Measurements from ENCODE around the gene ATG14. TPM values are rescaled to one million over a fixed set of nuclear protein-coding genes. Genes with fewer than 3 reads are reported as not detected.
A peak's percentile ranks its signal among the peaks of the same experiment; 100 is the strongest.

The ATG14 gene
- total RNA-seq, 2 experiments from 2014 or later: 5.0 to 5.1 TPM

GRCh38 chr14:55374771-55375170 lies 36.9 kb downstream of the ATG14 start:
- DNase-seq (no peak), ATAC-seq (peak; percentile 3)
- Mint-ChIP-seq H3K27me3 (no peaks in the 10 kb centered on the region), H3K9me3 (ENCODE audit: low read depth) (no peaks in the 10 kb centered on the region), H3K36me3 (ENCODE audit: low read depth) (peaks cover 32% of the 10 kb centered on the region), H3K4me3 (peak overlapping the region; percentile 32), H3K27ac (peak overlapping the region; percentile 96), H3K4me1 (peaks cover 46% of the 10 kb centered on the region)
- intact Hi-C loops (cut with DNase I, micrococcal nuclease): loop anchor here (1.0 to 10.0 kb wide), 7 partner anchors 12 to 1893 kb away; partner anchors contain the start of genes AP5M1 (in 1 of the 2), ATG14 (in 1 of the 2), EXOC5 (in 1 of the 2) and FBXO34 (in 1 of the 2)
- POLR2A ChIA-PET: interaction anchor here (0.6 to 1.1 kb wide), 3 partner anchors 11 to 72 kb away, joined by 3 to 5 read pairs (median 4); no protein-coding TSS in a partner anchor
- CTCF ChIA-PET: interaction anchor here (0.6 to 1.6 kb wide), 5 partner anchors 9 to 167 kb away, joined by 3 to 8 read pairs (median 3); partner anchors contain the start of gene FBXO34

GRCh38 chr14:55373784-55374705 lies 37.6 kb downstream of the ATG14 start:
- peak overlapping the region; percentile 45 for H3K4me3 Mint-ChIP-seq
- intact Hi-C loops (cut with DNase I, micrococcal nuclease): loop anchor here (1.0 to 10.0 kb wide), 10 partner anchors 12 to 1893 kb away; partner anchors contain the start of genes MAPK1IP1L (in 2 of the 2), AP5M1 (in 1 of the 2), ATG14 (in 1 of the 2) and EXOC5 (in 1 of the 2)
- ATAC-seq: peak; percentile 88
- peaks cover 46% of the 10 kb centered on the region for H3K4me1 Mint-ChIP-seq
- POLR2A ChIA-PET: interaction anchor here (1.1 kb wide), 2 partner anchors 12 to 44 kb away, joined by 4 to 5 read pairs; no protein-coding TSS in a partner anchor
- peak; percentile 39 for DNase-seq
- CTCF ChIA-PET: interaction anchor here (0.8 to 1.9 kb wide), 6 partner anchors 10 to 161 kb away, joined by 3 to 8 read pairs (median 4); partner anchors contain the start of gene FBXO34
- no peaks in the 10 kb centered on the region for H3K27me3 Mint-ChIP-seq
- H3K36me3 Mint-ChIP-seq (ENCODE audit: low read depth): peaks cover 39% of the 10 kb centered on the region
- H3K9me3 Mint-ChIP-seq (ENCODE audit: low read depth): no peaks in the 10 kb centered on the region
- H3K27ac Mint-ChIP-seq: peak overlapping the region; percentile 96

GRCh38 chr14:55372825-55373224 lies 38.8 kb downstream of the ATG14 start:
- peaks cover 46% of the 10 kb centered on the region for H3K36me3 Mint-ChIP-seq (ENCODE audit: low read depth)
- H3K4me3 Mint-ChIP-seq: no peak overlapping the region
- H3K4me1 Mint-ChIP-seq: peaks cover 46% of the 10 kb centered on the region
- H3K27me3 Mint-ChIP-seq: no peaks in the 10 kb centered on the region
- intact Hi-C loops (cut with DNase I, micrococcal nuclease): loop anchor here in 1 of 2 experiments (1.0 to 10.0 kb wide), 5 partner anchors 34 to 1894 kb away; partner anchors contain the start of genes AP5M1, EXOC5 and MAPK1IP1L
- no peak for DNase-seq
- peak overlapping the region; percentile 96 for H3K27ac Mint-ChIP-seq
- ChIA-PET POLR2A (interaction anchor here (0.6 kb wide), 1 partner anchor 90 kb away, joined by 3 read pairs; no protein-coding TSS in a partner anchor), CTCF (interaction anchor here (0.6 to 1.9 kb wide), 6 partner anchors 11 to 160 kb away, joined by 3 to 7 read pairs (median 4); no protein-coding TSS in a partner anchor)
- H3K9me3 Mint-ChIP-seq (ENCODE audit: low read depth): no peaks in the 10 kb centered on the region
- ATAC-seq: no peak

- intact Hi-C loops (cut with DNase I, micrococcal nuclease): loop anchor here in 1 of 2 experiments (2.0 to 10.0 kb wide), 3 partner anchors 34 to 1895 kb away; partner anchors contain the start of genes AP5M1 and EXOC5
- peak overlapping the region; percentile 96 for H3K27ac Mint-ChIP-seq
- ATAC-seq: no peak
- no peak for DNase-seq
- ChIA-PET CTCF (interaction anchor here (0.6 to 1.9 kb wide), 6 partner anchors 11 to 159 kb away, joined by 3 to 7 read pairs (median 4); no protein-coding TSS in a partner anchor), POLR2A (interaction anchor here (0.6 kb wide), 2 partner anchors 90 to 595 kb away, joined by 3 to 4 read pairs; no protein-coding TSS in a partner anchor)
- peaks cover 46% of the 10 kb centered on the region for H3K4me1 Mint-ChIP-seq
- H3K4me3 Mint-ChIP-seq: no peak overlapping the region
- peaks cover 48% of the 10 kb centered on the region for H3K36me3 Mint-ChIP-seq (ENCODE audit: low read depth)
- no peaks in the 10 kb centered on the region for H3K27me3 Mint-ChIP-seq
- H3K9me3 Mint-ChIP-seq (ENCODE audit: low read depth): no peaks in the 10 kb centered on the region
These were observed 39.2 kb downstream of the ATG14 start for GRCh38 chr14:55372423-55372822.

- DNase-seq: no peak
- H3K27ac Mint-ChIP-seq: peak overlapping the region; percentile 14
- no peaks in the 10 kb centered on the region for H3K9me3 Mint-ChIP-seq (ENCODE audit: low read depth)
- ATAC-seq: no peak
- ChIA-PET CTCF (interaction anchor here (0.7 to 1.2 kb wide), 2 partner anchors 17 to 100 kb away, joined by 3 to 6 read pairs; no protein-coding TSS in a partner anchor), POLR2A (interaction anchor here (0.6 kb wide), 1 partner anchor 92 kb away, joined by 5 read pairs; no protein-coding TSS in a partner anchor)
- no peak overlapping the region for H3K4me3 Mint-ChIP-seq
- H3K36me3 Mint-ChIP-seq (ENCODE audit: low read depth): peaks cover 35% of the 10 kb centered on the region
- H3K27me3 Mint-ChIP-seq: no peaks in the 10 kb centered on the region
- H3K4me1 Mint-ChIP-seq: peaks cover 39% of the 10 kb centered on the region
- intact Hi-C loops (cut with DNase I, micrococcal nuclease): loop anchor here in 1 of 2 experiments (5.0 to 10.0 kb wide), 2 partner anchors 276 to 1896 kb away; partner anchors contain the start of genes AP5M1 and EXOC5
These were observed 40.7 kb downstream of the ATG14 start for GRCh38 chr14:55370883-55371455.

- ChIA-PET POLR2A (no interaction called here), CTCF (interaction anchor here (1.1 kb wide), 1 partner anchor 12 kb away, joined by 6 read pairs; no protein-coding TSS in a partner anchor)
- no peak for ATAC-seq
- no peak overlapping the region for H3K27ac Mint-ChIP-seq
- H3K27me3 Mint-ChIP-seq: no peaks in the 10 kb centered on the region
- intact Hi-C loops (cut with DNase I, micrococcal nuclease): no loop called here
- H3K4me3 Mint-ChIP-seq: no peak overlapping the region
- no peak for DNase-seq
- peaks cover 31% of the 10 kb centered on the region for H3K36me3 Mint-ChIP-seq (ENCODE audit: low read depth)
- H3K4me1 Mint-ChIP-seq: peaks cover 7% of the 10 kb centered on the region
- H3K9me3 Mint-ChIP-seq (ENCODE audit: low read depth): no peaks in the 10 kb centered on the region
These were observed 45.4 kb downstream of the ATG14 start for GRCh38 chr14:55366271-55366670.

- Mint-ChIP-seq H3K9me3 (ENCODE audit: low read depth) (no peaks in the 10 kb centered on the region), H3K4me1 (peaks cover 10% of the 10 kb centered on the region), H3K27me3 (no peaks in the 10 kb centered on the region), H3K4me3 (no peak overlapping the region), H3K27ac (no peak overlapping the region), H3K36me3 (ENCODE audit: low read depth) (peaks cover 12% of the 10 kb centered on the region)
- intact Hi-C loops (cut with DNase I, micrococcal nuclease): no loop called here
- ChIA-PET POLR2A (no interaction called here), CTCF (interaction anchor here (1.2 to 1.9 kb wide), 5 partner anchors 9 to 91 kb away, joined by 3 to 11 read pairs (median 5); no protein-coding TSS in a partner anchor)
- no peak for ATAC-seq
- DNase-seq: no peak
These were observed 50.4 kb downstream of the ATG14 start for GRCh38 chr14:55361190-55361589.

- no peak for ATAC-seq
- CTCF ChIA-PET: interaction anchor here (1.2 kb wide), 1 partner anchor 87 kb away, joined by 3 read pairs; no protein-coding TSS in a partner anchor
- H3K4me3 Mint-ChIP-seq: no peak overlapping the region
These were observed 52.3 kb downstream of the ATG14 start for GRCh38 chr14:55359307-55359706.

GRCh38 chr14:55356913-55357312 lies 54.7 kb downstream of the ATG14 start:
- no peak overlapping the region for H3K27ac Mint-ChIP-seq
- DNase-seq (no peak), ATAC-seq (no peak)
- no peaks in the 10 kb centered on the region for H3K27me3 Mint-ChIP-seq
- H3K4me3 Mint-ChIP-seq: no peak overlapping the region
- ChIA-PET CTCF (interaction anchor here (0.6 to 5.0 kb wide), 12 partner anchors 10 to 153 kb away, joined by 3 to 96 read pairs (median 3); partner anchors contain the start of gene FBXO34), POLR2A (no interaction called here)
- no peaks in the 10 kb centered on the region for H3K9me3 Mint-ChIP-seq (ENCODE audit: low read depth)
- peaks cover 13% of the 10 kb centered on the region for H3K36me3 Mint-ChIP-seq (ENCODE audit: low read depth)
- H3K4me1 Mint-ChIP-seq: peaks cover 27% of the 10 kb centered on the region
- intact Hi-C loops (cut with DNase I, micrococcal nuclease): no loop called here

More at GRCh38 chr14:55359307-55359706, 52.3 kb downstream of the ATG14 start:
- DNase-seq: no peak
- intact Hi-C loops (cut with DNase I, micrococcal nuclease): no loop called here
- POLR2A ChIA-PET: no interaction called here
- Mint-ChIP-seq H3K27ac (no peak overlapping the region), H3K27me3 (no peaks in the 10 kb centered on the region), H3K9me3 (ENCODE audit: low read depth) (no peaks in the 10 kb centered on the region), H3K4me1 (peaks cover 16% of the 10 kb centered on the region), H3K36me3 (ENCODE audit: low read depth) (peaks cover 11% of the 10 kb centered on the region)

GRCh38 chr14:55355922-55356321 lies 55.7 kb downstream of the ATG14 start:
- Mint-ChIP-seq H3K27ac (no peak overlapping the region), H3K4me1 (peaks cover 21% of the 10 kb centered on the region), H3K27me3 (no peaks in the 10 kb centered on the region), H3K36me3 (ENCODE audit: low read depth) (peaks cover 13% of the 10 kb centered on the region), H3K4me3 (no peak overlapping the region), H3K9me3 (ENCODE audit: low read depth) (no peaks in the 10 kb centered on the region)
- intact Hi-C loops (cut with DNase I, micrococcal nuclease): no loop called here
- POLR2A ChIA-PET: no interaction called here
- DNase-seq (no peak), ATAC-seq (no peak)
- CTCF ChIA-PET: interaction anchor here (0.6 to 5.0 kb wide), 13 partner anchors 9 to 800 kb away, joined by 3 to 96 read pairs (median 5); partner anchors contain the start of gene FBXO34
